GM23248 (cell line): Measurements from ENCODE around the gene EGFLAM. TPM values are rescaled to one million over a fixed set of nuclear protein-coding genes. Genes with fewer than 3 reads are reported as not detected.

Experiments
- DNase-seq: peaks from one replicate; pipeline ENCODE4 v3.0.0-alpha.2; 2015
- H2AFZ ChIP-seq: fragments of 200-600 bp; sonication (generic); 2 replicates; pipeline ENCODE4 v1.6.1; 2016; ENCODE audit warnings: antibody characterized with exemption
- H3F3A ChIP-seq: fragments of 200-600 bp; sonication (generic); 2 replicates; pipeline ENCODE4 v1.6.1; 2016; ENCODE audit warnings: mild to moderate bottlenecking, antibody characterized with exemption, mixed run types; ENCODE audit not compliant: insufficient read depth
- H3K27ac ChIP-seq: fragments of 200-600 bp; sonication (generic); 2 replicates; pipeline ENCODE4 v1.5.1; 2016; ENCODE audit warnings: mild to moderate bottlenecking
- H3K27me3 ChIP-seq: fragments of 200-600 bp; sonication (generic); replicated peaks from 2 replicates; pipeline ENCODE4 v1.6.1; 2016; ENCODE audit warnings: mild to moderate bottlenecking; ENCODE audit not compliant: insufficient read depth
- H3K36me3 ChIP-seq: fragments of 200-600 bp; sonication (generic); 2 replicates; pipeline ENCODE4 v1.6.1; 2016; ENCODE audit warnings: low read depth, mild to moderate bottlenecking
- H3K4me1 ChIP-seq: fragments of 200-600 bp; sonication (generic); 2 replicates; pipeline ENCODE4 v1.6.1; 2016; ENCODE audit warnings: mild to moderate bottlenecking; ENCODE audit not compliant: insufficient read depth
- H3K4me2 ChIP-seq: fragments of 200-600 bp; sonication (generic); one replicate; pipeline ENCODE4 v1.6.1; 2016; ENCODE audit warnings: mild to moderate bottlenecking; ENCODE audit not compliant: unreplicated experiment
- H3K4me3 ChIP-seq: fragments of 200-600 bp; sonication (generic); 2 replicates; pipeline ENCODE4 v1.5.1; 2016; ENCODE audit warnings: mild to moderate bottlenecking
- H3K79me2 ChIP-seq: fragments of 200-600 bp; sonication (generic); 2 replicates; pipeline ENCODE4 v1.6.1; 2016; ENCODE audit warnings: mild to moderate bottlenecking; ENCODE audit not compliant: insufficient read depth
- H3K9ac ChIP-seq: fragments of 200-600 bp; sonication (generic); 2 replicates; pipeline ENCODE4 v1.6.1; 2016; ENCODE audit warnings: mild to moderate bottlenecking
- H3K9me2 ChIP-seq: fragments of 200-600 bp; sonication (generic); 2 replicates; pipeline ENCODE4 v1.6.1; 2016; ENCODE audit warnings: mixed run types, mild to moderate bottlenecking, moderate library complexity; ENCODE audit not compliant: insufficient read depth
- H3K9me3 ChIP-seq: fragments of 200-600 bp; sonication (generic); one replicate; pipeline ENCODE4 v1.6.1; 2017; ENCODE audit warnings: low read depth
- H4K20me1 ChIP-seq: fragments of 200-600 bp; sonication (generic); 2 replicates; pipeline ENCODE4 v1.6.0; 2016; ENCODE audit not compliant: insufficient read depth
- EZH2 ChIP-seq: fragments of 200-600 bp; sonication (generic); IDR thresholded peaks from 2 replicates; pipeline ENCODE4 v1.6.1; 2018; ENCODE audit warnings: antibody characterized with exemption, mild to moderate bottlenecking; ENCODE audit not compliant: insufficient read depth, poor library complexity, severe bottlenecking
- EZH2phosphoT487 ChIP-seq: fragments of 200-600 bp; sonication (generic); IDR thresholded peaks from 2 replicates; pipeline ENCODE4 v1.6.1; 2018; ENCODE audit warnings: antibody characterized with exemption, moderate library complexity, mild to moderate bottlenecking, low read depth; ENCODE audit not compliant: insufficient read depth
- WGBS, 2 experiments: methylation state at CpG; one replicate each; pipeline ENCODE4 v1.1.6; 2015 to 2017; ENCODE audit warnings: low lambda C conversion rate in 2 of 2, low coverage in 1 of 2; ENCODE audit errors: missing lambda C conversion rate in 2 of 2; 5-methylcytosine and 5-hydroxymethylcytosine counted together
- in situ Hi-C: fragments of 300-500 bp; cut with MboI; formaldehyde crosslinking; loops from 2 replicates; pipeline ENCODE4 v1.15.0; 2020
- polyA plus RNA-seq: library from polyadenylated mRNA; unstranded; fragments of >200 nt; fragmentation: Nextera tagmentation; extraction: Ambion mirVana; gene quantifications from 2 replicates; pipeline ENCODE4 v1.2.1, GENCODE V29; 2016
- total RNA-seq: library from RNA; depleted of rRNA; stranded (reverse); fragments of >200 nt; shearing (Covaris generic); gene quantifications from 2 replicates; pipeline ENCODE4 v1.2.3, GENCODE V29; 2014

Gene EGFLAM
- total and polyA plus RNA-seq, 2 experiments from 2014 or later: not detected

- no peaks in the 10 kb centered on the region for H3F3A ChIP-seq
- H3K79me2 ChIP-seq: no peaks in the 10 kb centered on the region
- no peak overlapping the region for H3K4me3 ChIP-seq
- H3K4me1 ChIP-seq: no peaks in the 10 kb centered on the region
- no peak for DNase-seq
- H3K9ac ChIP-seq: no peak overlapping the region
- no peaks in the 10 kb centered on the region for H4K20me1 ChIP-seq
- 78 to 79% methylated on average over 11 of the region's 11 CpGs for WGBS, 2 experiments
- no peak for TF ChIP-seq EZH2
- TF ChIP-seq EZH2phosphoT487: no peak
- no peaks in the 10 kb centered on the region for H3K36me3 ChIP-seq
- H2AFZ ChIP-seq: no peak overlapping the region
- H3K27me3 ChIP-seq: peaks cover 33% of the 10 kb centered on the region
- H3K9me3 ChIP-seq: no peaks in the 10 kb centered on the region
- H3K27ac ChIP-seq: no peak overlapping the region
- H3K4me2 ChIP-seq: no peak overlapping the region
- H3K9me2 ChIP-seq: no peaks in the 10 kb centered on the region
- in situ Hi-C loops: no loop called here
Measured at GRCh38 chr5:38370358-38371100, 112.2 kb downstream of the EGFLAM start.

- H3K79me2 ChIP-seq: no peaks in the 10 kb centered on the region
- TF ChIP-seq EZH2 (no peak), EZH2phosphoT487 (no peak)
- H3K9me2 ChIP-seq: no peaks in the 10 kb centered on the region
- in situ Hi-C loops: no loop called here
- H3K4me2 ChIP-seq: no peak overlapping the region
- H3K36me3 ChIP-seq: no peaks in the 10 kb centered on the region
- H3K9ac ChIP-seq: no peak overlapping the region
- WGBS, 2 experiments: 82 to 84% methylated on average over 8 of the region's 8 CpGs
- H3K9me3 ChIP-seq: no peaks in the 10 kb centered on the region
- H3K27me3 ChIP-seq: peaks cover 36% of the 10 kb centered on the region
- H4K20me1 ChIP-seq: no peaks in the 10 kb centered on the region
- H2AFZ ChIP-seq: no peak overlapping the region
- no peak overlapping the region for H3K27ac ChIP-seq
- H3F3A ChIP-seq: no peaks in the 10 kb centered on the region
- H3K4me1 ChIP-seq: no peaks in the 10 kb centered on the region
- H3K4me3 ChIP-seq: no peak overlapping the region
- no peak for DNase-seq
Measured at GRCh38 chr5:38371596-38371995, 113.2 kb downstream of the EGFLAM start.

GRCh38 chr5:38373743-38374142 lies 115.4 kb downstream of the EGFLAM start:
- in situ Hi-C loops: no loop called here
- TF ChIP-seq EZH2phosphoT487: no peak
- TF ChIP-seq EZH2: no peak
- no peaks in the 10 kb centered on the region for H3K9me3 ChIP-seq
- no peak overlapping the region for H3K4me2 ChIP-seq
- no peaks in the 10 kb centered on the region for H3K4me1 ChIP-seq
- H3K79me2 ChIP-seq: no peaks in the 10 kb centered on the region
- H3K27me3 ChIP-seq: peaks cover 50% of the 10 kb centered on the region
- H2AFZ ChIP-seq: no peak overlapping the region
- no peak overlapping the region for H3K27ac ChIP-seq
- H3K9ac ChIP-seq: no peak overlapping the region
- no peaks in the 10 kb centered on the region for H3K9me2 ChIP-seq
- H4K20me1 ChIP-seq: no peaks in the 10 kb centered on the region
- H3K4me3 ChIP-seq: no peak overlapping the region
- 79 to 92% methylated on average over 3 of the region's 3 CpGs for WGBS, 2 experiments
- H3F3A ChIP-seq: no peaks in the 10 kb centered on the region
- no peaks in the 10 kb centered on the region for H3K36me3 ChIP-seq
- DNase-seq: no peak

GRCh38 chr5:38375423-38375822 lies 117.1 kb downstream of the EGFLAM start:
- in situ Hi-C loops: no loop called here
- TF ChIP-seq EZH2phosphoT487: no peak
- no peak for TF ChIP-seq EZH2

GRCh38 chr5:38376404-38376803 lies 118.0 kb downstream of the EGFLAM start:
- Histone ChIP-seq H3K9me3 (no peaks in the 10 kb centered on the region), H3K9me2 (no peaks in the 10 kb centered on the region), H3K4me1 (no peaks in the 10 kb centered on the region), H3K9ac (no peak overlapping the region), H3K36me3 (no peaks in the 10 kb centered on the region), H3K27me3 (peaks cover 51% of the 10 kb centered on the region), H4K20me1 (no peaks in the 10 kb centered on the region), H3K27ac (no peak overlapping the region), H2AFZ (no peak overlapping the region), H3F3A (no peaks in the 10 kb centered on the region), H3K4me3 (no peak overlapping the region), H3K4me2 (no peak overlapping the region), H3K79me2 (no peaks in the 10 kb centered on the region)
- DNase-seq: no peak
- WGBS, 2 experiments: 61 to 65% methylated on average over 2 of the region's 2 CpGs
- no peak for TF ChIP-seq EZH2phosphoT487
- in situ Hi-C loops: no loop called here

More at GRCh38 chr5:38375423-38375822, 117.1 kb downstream of the EGFLAM start:
- Histone ChIP-seq H3K36me3 (no peaks in the 10 kb centered on the region), H3K9me2 (no peaks in the 10 kb centered on the region), H3K27me3 (peaks cover 51% of the 10 kb centered on the region), H3K4me2 (no peak overlapping the region), H3K4me1 (no peaks in the 10 kb centered on the region), H3K79me2 (no peaks in the 10 kb centered on the region), H3K4me3 (no peak overlapping the region), H4K20me1 (no peaks in the 10 kb centered on the region), H3K9ac (no peak overlapping the region), H3F3A (no peaks in the 10 kb centered on the region), H3K27ac (no peak overlapping the region), H3K9me3 (no peaks in the 10 kb centered on the region), H2AFZ (no peak overlapping the region)
- 59 to 81% methylated on average over 1 of the region's 1 CpG for WGBS, 2 experiments
- DNase-seq: no peak
